Breast epithelium (tissue), 4 donors: Measurements from ENCODE around the gene TBC1D1. TPM values are rescaled to one million over a fixed set of nuclear protein-coding genes. Genes with fewer than 3 reads are reported as not detected.

ENCODE experiments used
- DNase-seq, 2 donors: peaks; one replicate each; pipeline ENCODE4 v3.0.0-alpha.2; 2019; ENCODE audit warnings: low spot score in 2 of 2
- H3K27ac ChIP-seq, 2 donors: fragments of 200-600 bp; sonication (generic) in 1 of 2; one replicate each; pipeline ENCODE4 v1.5.1; 2016 to 2019; ENCODE audit warnings: mild to moderate bottlenecking in 1 of 2
- H3K27me3 ChIP-seq, 2 donors: fragments of 200-600 bp; sonication (generic) in 1 of 2; one replicate each; pipeline versions ENCODE4 v1.5.1 to v1.6.0; 2017 to 2019; ENCODE audit warnings: control low read depth in 1 of 2, mild to moderate bottlenecking in 1 of 2
- H3K36me3 ChIP-seq: fragments of 200-600 bp; one replicate; pipeline ENCODE4 v1.5.1; 2019
- H3K4me1 ChIP-seq, 2 donors: fragments of 200-600 bp; sonication (generic); one replicate each; pipeline ENCODE4 v1.5.1; 2016 to 2019; ENCODE audit warnings: control low read depth in 1 of 2
- H3K4me3 ChIP-seq, 3 donors: fragments of 200-600 bp; sonication (generic); 1 replicate in 2 of 3; 2 replicates in 1 of 3; pipeline ENCODE4 v1.5.1; 2016 to 2019; ENCODE audit warnings: mild to moderate bottlenecking in 3 of 3, moderate library complexity in 2 of 3
- H3K9me3 ChIP-seq, 2 donors: fragments of 200-600 bp; sonication (generic) in 1 of 2; one replicate each; pipeline ENCODE4 v1.5.1; 2016 to 2019; ENCODE audit warnings: control low read depth in 1 of 2
- POLR2A ChIP-seq: fragments of 450-650 bp; IDR thresholded peaks from one replicate; pipeline ENCODE4 v1.6.1; 2016; ENCODE audit warnings: antibody characterized with exemption, mild to moderate bottlenecking, moderate library complexity
- POLR2AphosphoS5 ChIP-seq, 3 donors: sonication (generic); formaldehyde crosslinking; IDR thresholded peaks; one replicate each; pipeline ENCODE4 v1.6.1; 2017; ENCODE audit warnings: antibody characterized with exemption in 3 of 3
- intact Hi-C: fragments of 100-400 bp; cut with DNase I; formaldehyde crosslinking; loops from one replicate; pipeline ENCODE4 v1.15.1; 2023; ENCODE audit warnings: low total_unique reads
- total RNA-seq, 3 donors: library from RNA; depleted of rRNA; stranded (reverse); fragments of >200 nt; gene quantifications; one replicate each; pipeline ENCODE4 v1.1.0, GENCODE V29; 2016
- TF ChIP-seq, protein P1 (sequence below), 3 donors: fragments of 450-650 bp; IDR thresholded peaks; one replicate each; pipeline ENCODE4 v1.5.1; 2016 to 2017; ENCODE audit warnings: antibody characterized with exemption in 3 of 3, mild to moderate bottlenecking in 3 of 3, moderate library complexity in 3 of 3

Gene TBC1D1
- total RNA-seq, 3 donors from 2014 or later = 55.2 to 80.9 (median 63.9) TPM

DNA sequence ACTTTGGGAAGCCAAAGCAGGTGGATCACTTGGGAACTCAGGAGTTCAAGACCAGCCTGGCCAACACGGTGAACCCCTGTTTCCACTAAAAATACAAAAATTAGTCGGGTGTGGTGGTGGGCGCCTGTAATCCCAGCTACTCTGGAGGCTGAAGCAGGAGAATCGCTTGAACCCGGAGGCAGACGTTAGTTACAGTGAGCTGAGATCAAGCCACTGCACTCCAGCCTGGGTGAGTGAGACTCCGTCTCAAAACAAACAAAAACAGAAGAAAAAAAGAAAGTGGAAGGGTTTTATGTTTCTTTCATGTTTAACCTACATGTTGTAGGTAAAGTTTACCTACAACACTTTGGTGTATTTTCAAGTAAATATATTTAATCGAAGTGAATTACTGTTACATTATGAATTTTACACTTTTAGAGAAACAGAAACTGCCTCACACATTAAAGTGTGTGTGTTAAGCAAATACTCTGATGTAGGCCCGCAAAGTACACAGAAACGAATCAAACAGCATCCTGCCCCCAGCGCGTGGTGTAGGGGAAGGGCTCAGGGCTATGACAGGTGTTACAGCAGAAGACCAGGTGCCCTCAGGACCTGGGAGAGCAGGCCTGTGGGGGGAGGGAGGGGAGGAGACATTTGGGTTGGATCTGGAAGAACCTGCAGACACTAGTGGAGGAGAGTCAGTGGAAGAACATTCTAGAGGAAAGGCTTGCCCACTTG, 108.3 kb downstream of the TBC1D1 start:
- no peaks in the 10 kb centered on the region for H3K36me3 ChIP-seq
- no peak overlapping the region for H3K4me3 ChIP-seq
- H3K27me3 ChIP-seq = no peaks in the 10 kb centered on the region
- no peak for DNase-seq
- TF ChIP-seq POLR2A (no peak), POLR2AphosphoS5 (IDR thresholded peaks at IDR 0.05) (no peak)
- TF ChIP-seq, protein P1, sequence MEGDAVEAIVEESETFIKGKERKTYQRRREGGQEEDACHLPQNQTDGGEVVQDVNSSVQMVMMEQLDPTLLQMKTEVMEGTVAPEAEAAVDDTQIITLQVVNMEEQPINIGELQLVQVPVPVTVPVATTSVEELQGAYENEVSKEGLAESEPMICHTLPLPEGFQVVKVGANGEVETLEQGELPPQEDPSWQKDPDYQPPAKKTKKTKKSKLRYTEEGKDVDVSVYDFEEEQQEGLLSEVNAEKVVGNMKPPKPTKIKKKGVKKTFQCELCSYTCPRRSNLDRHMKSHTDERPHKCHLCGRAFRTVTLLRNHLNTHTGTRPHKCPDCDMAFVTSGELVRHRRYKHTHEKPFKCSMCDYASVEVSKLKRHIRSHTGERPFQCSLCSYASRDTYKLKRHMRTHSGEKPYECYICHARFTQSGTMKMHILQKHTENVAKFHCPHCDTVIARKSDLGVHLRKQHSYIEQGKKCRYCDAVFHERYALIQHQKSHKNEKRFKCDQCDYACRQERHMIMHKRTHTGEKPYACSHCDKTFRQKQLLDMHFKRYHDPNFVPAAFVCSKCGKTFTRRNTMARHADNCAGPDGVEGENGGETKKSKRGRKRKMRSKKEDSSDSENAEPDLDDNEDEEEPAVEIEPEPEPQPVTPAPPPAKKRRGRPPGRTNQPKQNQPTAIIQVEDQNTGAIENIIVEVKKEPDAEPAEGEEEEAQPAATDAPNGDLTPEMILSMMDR (IDR thresholded peaks at IDR 0.05) = no peak
- no peaks in the 10 kb centered on the region for H3K4me1 ChIP-seq
- H3K27ac ChIP-seq = no peak overlapping the region
- intact Hi-C loops = no loop called here
- no peaks in the 10 kb centered on the region for H3K9me3 ChIP-seq

DNA sequence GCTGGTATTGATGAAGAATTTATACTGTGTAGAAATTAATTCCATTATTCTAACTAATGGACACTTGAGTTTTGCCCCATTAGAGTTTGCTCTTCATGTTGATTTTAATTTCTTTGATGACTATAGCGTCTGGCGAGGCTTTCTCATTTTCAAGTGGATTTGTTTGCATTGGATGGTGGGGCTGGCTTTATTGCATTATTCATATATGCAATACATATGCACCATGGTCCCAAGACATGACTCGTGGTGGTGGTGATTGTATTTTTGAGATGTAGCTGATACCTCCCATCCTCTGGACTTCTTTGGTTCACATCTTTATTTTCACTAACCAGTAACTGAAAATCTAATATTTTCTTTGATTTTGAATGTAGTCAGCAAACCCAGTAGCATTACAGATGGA, 109.1 kb downstream of the TBC1D1 start:
- Histone ChIP-seq H3K27ac (no peak overlapping the region), H3K36me3 (no peaks in the 10 kb centered on the region), H3K27me3 (no peaks in the 10 kb centered on the region), H3K9me3 (no peaks in the 10 kb centered on the region), H3K4me3 (no peak overlapping the region), H3K4me1 (no peaks in the 10 kb centered on the region)
- TF ChIP-seq POLR2A (no peak), POLR2AphosphoS5 (IDR thresholded peaks at IDR 0.05) (no peak)
- TF ChIP-seq, protein P1 (IDR thresholded peaks at IDR 0.05) = no peak
- DNase-seq = no peak
- intact Hi-C loops = no loop called here

DNA sequence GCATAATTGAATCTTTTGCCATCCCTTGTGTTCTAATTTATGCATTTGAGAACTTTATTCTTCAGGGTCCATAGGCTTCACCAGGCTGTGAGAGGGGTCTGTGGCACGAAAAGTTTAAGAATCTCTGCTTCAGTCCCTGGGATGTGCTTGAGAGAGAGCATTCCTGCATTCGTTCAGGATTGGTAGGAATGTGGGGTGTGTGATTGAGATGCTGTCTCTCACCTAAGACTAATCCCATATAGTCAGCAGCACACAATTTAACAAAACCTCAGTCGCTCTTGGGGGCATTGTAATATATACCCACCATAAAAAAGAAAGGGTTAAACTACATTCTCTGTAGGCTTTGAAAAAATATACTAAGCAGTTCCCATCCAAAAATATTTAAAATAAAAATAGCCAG, 111.0 kb downstream of the TBC1D1 start:
- Histone ChIP-seq H3K36me3 (no peaks in the 10 kb centered on the region), H3K4me1 (no peaks in the 10 kb centered on the region), H3K27me3 (no peaks in the 10 kb centered on the region), H3K27ac (no peak overlapping the region), H3K4me3 (no peak overlapping the region), H3K9me3 (no peaks in the 10 kb centered on the region)
- intact Hi-C loops = no loop called here
- TF ChIP-seq, protein P1 (IDR thresholded peaks at IDR 0.05) = no peak
- TF ChIP-seq POLR2A (no peak), POLR2AphosphoS5 (IDR thresholded peaks at IDR 0.05) (no peak)
- DNase-seq = no peak

DNA sequence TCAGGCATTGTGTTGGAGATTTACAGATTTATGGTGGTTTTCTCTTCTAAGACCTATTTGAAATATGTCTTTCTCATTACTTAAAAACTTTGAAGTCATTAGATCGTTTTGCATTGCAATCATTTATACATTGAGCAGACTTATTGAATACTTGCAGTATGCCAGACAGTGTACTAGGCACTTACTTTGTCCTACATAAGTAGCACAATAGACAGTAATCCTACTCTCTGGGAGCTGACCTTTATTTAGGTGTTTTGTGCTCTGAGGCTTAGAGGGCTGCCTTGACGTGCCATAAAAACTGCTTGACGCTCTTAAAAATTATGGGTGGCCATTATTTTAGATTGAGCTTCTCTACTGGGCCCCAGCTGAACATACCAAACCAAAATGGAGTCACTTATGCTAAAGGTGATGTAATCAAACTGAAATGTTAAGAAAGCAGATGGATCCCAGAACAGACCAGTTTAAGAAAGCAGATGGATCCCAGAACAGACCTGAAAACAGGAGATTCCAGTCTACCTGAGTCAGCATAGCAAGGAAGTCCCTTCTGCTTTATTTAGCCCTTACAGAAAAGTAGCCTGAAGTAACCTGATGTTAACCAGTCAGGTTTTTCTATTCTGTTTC, 111.7 kb downstream of the TBC1D1 start:
- Histone ChIP-seq H3K9me3 (no peaks in the 10 kb centered on the region), H3K36me3 (no peaks in the 10 kb centered on the region), H3K27ac (no peak overlapping the region), H3K4me3 (no peak overlapping the region), H3K27me3 (no peaks in the 10 kb centered on the region), H3K4me1 (no peaks in the 10 kb centered on the region)
- DNase-seq = no peak
- no peak for TF ChIP-seq POLR2A
- no peak for TF ChIP-seq POLR2AphosphoS5 (IDR thresholded peaks at IDR 0.05)
- TF ChIP-seq, protein P1 (IDR thresholded peaks at IDR 0.05) = no peak
- intact Hi-C loops = no loop called here

DNA sequence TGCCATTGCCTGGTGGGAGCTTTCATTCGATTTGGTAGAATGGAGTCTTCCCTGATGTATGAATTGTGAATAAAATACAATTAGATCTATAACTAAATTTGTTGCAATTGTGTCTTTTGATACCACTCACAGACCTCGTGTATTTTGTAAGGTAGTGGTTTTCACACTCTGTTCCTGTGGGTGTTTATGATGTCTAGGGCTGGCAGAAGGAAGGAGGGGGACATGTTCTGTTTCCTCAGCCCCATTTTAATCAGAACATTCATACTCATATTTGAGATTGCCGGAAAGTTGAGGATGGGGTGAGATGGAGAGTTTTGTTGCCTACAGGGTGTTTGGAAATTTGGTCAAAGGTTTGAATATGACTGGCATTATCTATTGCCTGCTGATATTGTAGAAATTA, 112.2 kb downstream of the TBC1D1 start:
- H3K27ac ChIP-seq = no peak overlapping the region

More for the DNA sequence above, 112.2 kb downstream of the TBC1D1 start:
- H3K4me1 ChIP-seq = no peaks in the 10 kb centered on the region
- H3K4me3 ChIP-seq = no peak overlapping the region
- H3K27me3 ChIP-seq = no peaks in the 10 kb centered on the region
- no peaks in the 10 kb centered on the region for H3K9me3 ChIP-seq
- TF ChIP-seq POLR2AphosphoS5 (IDR thresholded peaks at IDR 0.05) (no peak), POLR2A (no peak)
- TF ChIP-seq, protein P1 (IDR thresholded peaks at IDR 0.05) = no peak
- DNase-seq = no peak
- H3K36me3 ChIP-seq = no peaks in the 10 kb centered on the region
- intact Hi-C loops = no loop called here
